ENCODE data around the gene PRDM5.
"Not testable (repeated sequence)": the region's sequence is repeated elsewhere in the genome, so short reads cannot be mapped to it uniquely, and the experiment has no call there.

Gene PRDM5

DNA sequence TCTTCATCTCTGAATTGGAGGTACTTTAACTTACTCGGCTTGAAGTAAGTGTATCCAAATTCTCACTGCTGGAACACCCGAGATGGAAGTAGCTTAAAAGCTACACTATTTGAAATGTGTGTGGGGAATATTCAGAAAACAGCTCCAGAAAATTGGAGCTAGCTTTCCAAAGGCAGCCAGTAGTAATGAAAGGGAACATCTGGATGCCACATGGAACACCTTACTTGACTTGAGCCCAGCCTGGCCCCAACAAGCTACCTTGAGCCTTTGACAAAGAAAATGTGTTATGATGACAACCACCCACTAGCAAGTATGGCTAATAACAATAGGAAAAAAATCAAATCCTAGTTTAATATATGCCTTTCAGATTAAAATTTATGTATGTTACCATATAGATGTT lies 161.5 kb downstream of the PRDM5 start:
- Histone ChIP-seq H3K4me1 (ENCODE audit: control insufficient read depth, insufficient read depth, low read length) (peaks cover 6% of the 10 kb centered on the region), H3K9ac (ENCODE audit: low read length in 2 of 2) (no peak overlapping the region), H3K4me3 (ENCODE audit: low read length in 2 of 2) (no peak overlapping the region), H3K27ac (ENCODE audit: low read length) (no peak overlapping the region), H3K27me3 (ENCODE audit: control insufficient read depth in 1 of 2, insufficient read depth in 2 of 2, low read length in 2 of 2) (no peaks in the 10 kb centered on the region), H3K9me3 (ENCODE audit: control insufficient read depth in 2 of 2, low read length in 2 of 2) (no peaks in the 10 kb centered on the region), H3K36me3 (ENCODE audit: control insufficient read depth in 2 of 2, insufficient read depth in 2 of 2, low read length in 2 of 2) (no peaks in the 10 kb centered on the region)

DNA sequence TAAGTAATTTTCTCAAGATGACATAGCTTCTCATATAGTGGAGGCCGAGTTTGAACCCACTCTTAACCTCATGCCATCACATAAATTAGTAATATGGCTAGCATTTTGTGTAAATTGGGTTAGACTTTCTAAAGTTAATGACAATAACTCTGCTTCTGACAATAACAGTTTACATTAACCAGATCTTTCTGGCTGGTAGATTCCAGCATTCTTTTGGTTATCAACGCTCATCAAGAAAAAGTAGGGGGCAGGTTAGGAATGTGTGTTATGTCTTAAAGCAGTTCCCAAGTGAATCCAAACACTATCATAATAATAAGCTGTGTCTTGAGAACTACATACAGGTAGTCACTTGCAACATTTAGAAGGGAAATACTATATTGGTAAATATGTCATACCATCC lies 162.5 kb downstream of the PRDM5 start:
- Histone ChIP-seq H3K4me3 (ENCODE audit: low read length in 2 of 2) (no peak overlapping the region), H3K27me3 (ENCODE audit: control insufficient read depth in 1 of 2, insufficient read depth in 2 of 2, low read length in 2 of 2) (no peaks in the 10 kb centered on the region), H3K9ac (ENCODE audit: low read length in 2 of 2) (no peak overlapping the region), H3K27ac (ENCODE audit: low read length) (no peak overlapping the region), H3K9me3 (ENCODE audit: control insufficient read depth in 2 of 2, low read length in 2 of 2) (no peaks in the 10 kb centered on the region), H3K36me3 (ENCODE audit: control insufficient read depth in 2 of 2, insufficient read depth in 2 of 2, low read length in 2 of 2) (no peaks in the 10 kb centered on the region), H3K4me1 (ENCODE audit: control insufficient read depth, insufficient read depth, low read length) (no peaks in the 10 kb centered on the region)

DNA sequence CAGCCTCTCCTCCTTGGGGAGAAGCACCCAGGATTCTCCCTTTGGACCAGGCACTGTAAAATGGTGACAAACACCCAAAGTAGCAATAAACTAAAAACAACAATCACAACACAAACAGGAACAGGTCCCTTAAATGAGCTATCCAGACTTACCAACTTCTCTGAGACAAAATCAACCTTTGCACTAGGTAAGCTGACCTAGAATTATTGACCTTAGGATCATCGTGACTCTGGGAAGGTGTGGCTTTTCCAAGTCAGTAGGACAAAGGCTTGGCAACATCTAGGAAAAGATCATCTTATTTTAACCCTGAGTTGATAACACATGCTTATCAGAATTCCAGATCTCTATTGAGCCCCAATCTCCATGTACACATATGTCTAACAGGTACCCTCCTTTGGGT lies 166.7 kb downstream of the PRDM5 start:
- H3K4me1 ChIP-seq (ENCODE audit: control insufficient read depth, insufficient read depth, low read length), result no peaks in the 10 kb centered on the region
- H3K27ac ChIP-seq (ENCODE audit: low read length), result no peak overlapping the region
- H3K36me3 ChIP-seq (ENCODE audit: control insufficient read depth in 2 of 2, insufficient read depth in 2 of 2, low read length in 2 of 2), result peaks cover 0 to 4% of the 10 kb centered on the region in 2 donors
- no peak overlapping the region for H3K9ac ChIP-seq (ENCODE audit: low read length in 2 of 2)
- H3K27me3 ChIP-seq (ENCODE audit: control insufficient read depth in 1 of 2, insufficient read depth in 2 of 2, low read length in 2 of 2), result no peaks in the 10 kb centered on the region
- no peak overlapping the region for H3K4me3 ChIP-seq (ENCODE audit: low read length in 2 of 2)
- no peaks in the 10 kb centered on the region for H3K9me3 ChIP-seq (ENCODE audit: control insufficient read depth in 2 of 2, low read length in 2 of 2)

DNA sequence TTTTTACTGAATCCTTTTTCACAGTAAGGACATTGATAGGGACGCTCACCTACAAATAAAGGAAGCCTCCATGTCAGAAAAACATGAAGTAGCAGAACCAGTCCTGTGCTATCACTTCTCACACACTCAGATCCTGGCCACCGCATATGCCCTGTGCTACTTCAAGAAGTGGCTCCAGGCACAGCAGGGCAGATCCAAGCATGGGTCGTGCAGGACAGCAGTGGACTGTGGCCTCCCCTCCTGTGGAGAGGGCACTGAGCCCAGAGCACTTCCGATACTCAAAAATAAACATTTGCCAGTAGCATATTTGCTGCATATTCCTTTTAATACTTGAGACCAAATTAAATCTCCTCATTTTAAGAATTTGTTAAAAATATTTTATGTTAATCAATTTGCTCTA lies 167.9 kb downstream of the PRDM5 start:
- Histone ChIP-seq H3K27ac (ENCODE audit: low read length) (no peak overlapping the region), H3K4me3 (ENCODE audit: low read length in 2 of 2) (no peak overlapping the region), H3K36me3 (ENCODE audit: control insufficient read depth in 2 of 2, insufficient read depth in 2 of 2, low read length in 2 of 2) (peaks cover 2 to 8% of the 10 kb centered on the region in 2 donors), H3K27me3 (ENCODE audit: control insufficient read depth in 1 of 2, insufficient read depth in 2 of 2, low read length in 2 of 2) (no peaks in the 10 kb centered on the region), H3K9ac (ENCODE audit: low read length in 2 of 2) (no peak overlapping the region), H3K9me3 (ENCODE audit: control insufficient read depth in 2 of 2, low read length in 2 of 2) (peaks cover 0 to 5% of the 10 kb centered on the region in 2 donors), H3K4me1 (ENCODE audit: control insufficient read depth, insufficient read depth, low read length) (no peaks in the 10 kb centered on the region)

DNA sequence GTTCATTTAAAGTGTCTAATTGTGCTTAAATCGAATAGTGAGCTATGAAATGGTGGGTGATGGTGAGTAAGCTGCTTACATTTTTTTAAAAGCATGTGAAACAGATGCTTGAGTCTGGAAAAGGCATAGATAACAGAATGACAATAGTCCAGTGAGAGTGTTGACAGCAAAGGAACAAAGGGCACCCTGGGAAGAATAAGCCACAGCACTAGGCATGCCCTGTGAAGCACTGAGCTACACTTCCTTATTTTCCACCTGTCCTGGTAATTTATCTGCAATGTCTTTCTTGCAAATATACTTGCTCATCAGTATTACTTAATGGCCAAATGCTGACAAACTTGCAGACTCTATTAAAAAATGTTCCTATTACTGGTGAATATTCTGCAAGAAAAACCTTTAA lies 168.7 kb downstream of the PRDM5 start:
- Histone ChIP-seq H3K4me1 (ENCODE audit: control insufficient read depth, insufficient read depth, low read length) (no peaks in the 10 kb centered on the region), H3K27ac (ENCODE audit: low read length) (no peak overlapping the region), H3K36me3 (ENCODE audit: control insufficient read depth in 2 of 2, insufficient read depth in 2 of 2, low read length in 2 of 2) (peaks cover 6 to 8% of the 10 kb centered on the region in 2 donors), H3K9me3 (ENCODE audit: control insufficient read depth in 2 of 2, low read length in 2 of 2) (peaks cover 0 to 5% of the 10 kb centered on the region in 2 donors), H3K27me3 (ENCODE audit: control insufficient read depth in 1 of 2, insufficient read depth in 2 of 2, low read length in 2 of 2) (no peaks in the 10 kb centered on the region), H3K9ac (ENCODE audit: low read length in 2 of 2) (no peak overlapping the region), H3K4me3 (ENCODE audit: low read length in 2 of 2) (no peak overlapping the region)

DNA sequence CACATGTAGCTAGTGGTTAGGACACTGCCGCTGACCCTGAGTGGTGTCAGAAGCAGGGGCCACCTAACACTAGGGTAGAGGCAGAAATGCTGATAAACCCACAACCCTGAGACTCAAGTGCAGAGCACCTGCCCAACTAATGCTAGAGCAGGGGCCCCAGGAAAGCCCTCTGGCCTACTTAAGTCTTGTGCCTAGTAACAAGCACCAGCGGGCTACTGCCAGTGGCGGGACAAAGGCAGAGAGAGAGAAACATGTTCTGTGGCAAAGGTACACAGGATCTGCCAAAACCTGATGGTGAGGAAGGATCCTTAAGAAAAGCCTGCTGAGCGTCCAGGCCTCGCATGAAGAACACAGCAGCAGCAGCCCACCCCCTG lies 172.4 kb downstream of the PRDM5 start:
- peaks cover 6 to 8% of the 10 kb centered on the region in 2 donors for H3K36me3 ChIP-seq (ENCODE audit: control insufficient read depth in 2 of 2, insufficient read depth in 2 of 2, low read length in 2 of 2)
- H3K27ac ChIP-seq (ENCODE audit: low read length), result no peak overlapping the region
- H3K4me3 ChIP-seq (ENCODE audit: low read length in 2 of 2), result no peak overlapping the region
- H3K27me3 ChIP-seq (ENCODE audit: control insufficient read depth in 1 of 2, insufficient read depth in 2 of 2, low read length in 2 of 2), result no peaks in the 10 kb centered on the region
- peaks cover 0 to 5% of the 10 kb centered on the region in 2 donors for H3K9me3 ChIP-seq (ENCODE audit: control insufficient read depth in 2 of 2, low read length in 2 of 2)
- no peaks in the 10 kb centered on the region for H3K4me1 ChIP-seq (ENCODE audit: control insufficient read depth, insufficient read depth, low read length)
- no peak overlapping the region for H3K9ac ChIP-seq (ENCODE audit: low read length in 2 of 2)

DNA sequence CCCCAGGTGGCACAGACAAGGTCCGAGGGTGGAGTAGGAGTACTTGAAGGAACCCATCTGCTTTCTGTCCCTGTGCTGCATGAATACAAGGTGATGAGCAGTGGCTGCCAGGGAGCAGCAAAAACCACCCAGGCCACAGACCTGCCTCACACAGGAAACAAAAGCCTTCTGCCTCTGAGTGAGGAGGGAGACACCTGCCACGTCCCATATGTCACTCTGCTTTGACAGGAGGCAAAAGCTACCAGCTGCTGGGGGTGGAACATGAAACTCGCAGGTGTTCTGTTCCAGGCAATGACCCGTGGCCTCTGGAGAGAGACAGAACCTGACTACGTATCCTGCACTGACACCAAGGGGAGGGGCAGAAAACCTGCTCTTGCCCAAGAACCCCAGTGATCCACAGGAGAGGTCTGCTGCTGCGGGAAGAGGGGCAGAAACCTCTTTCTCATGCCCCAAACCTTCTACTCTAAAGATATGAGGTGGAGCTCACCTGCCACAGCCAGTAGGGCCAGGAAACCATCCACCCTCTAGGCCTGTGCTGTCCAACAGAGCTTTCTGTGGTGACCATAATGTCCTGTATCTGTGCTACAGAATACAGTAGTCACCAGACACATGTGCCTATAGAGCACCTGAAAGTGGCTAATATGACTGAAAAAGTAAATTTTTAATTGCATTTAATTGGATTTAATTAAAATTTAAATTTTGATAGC lies 172.9 kb downstream of the PRDM5 start:
- no peak overlapping the region for H3K4me3 ChIP-seq (ENCODE audit: low read length in 2 of 2)
- no peak overlapping the region for H3K27ac ChIP-seq (ENCODE audit: low read length)
- H3K36me3 ChIP-seq (ENCODE audit: control insufficient read depth in 2 of 2, insufficient read depth in 2 of 2, low read length in 2 of 2), result peaks cover 6 to 8% of the 10 kb centered on the region in 2 donors
- H3K27me3 ChIP-seq (ENCODE audit: control insufficient read depth in 1 of 2, insufficient read depth in 2 of 2, low read length in 2 of 2), result no peaks in the 10 kb centered on the region
- H3K9ac ChIP-seq (ENCODE audit: low read length in 2 of 2), result no peak overlapping the region
- no peaks in the 10 kb centered on the region for H3K4me1 ChIP-seq (ENCODE audit: control insufficient read depth, insufficient read depth, low read length)
- peaks cover 0 to 5% of the 10 kb centered on the region in 2 donors for H3K9me3 ChIP-seq (ENCODE audit: control insufficient read depth in 2 of 2, low read length in 2 of 2)

DNA sequence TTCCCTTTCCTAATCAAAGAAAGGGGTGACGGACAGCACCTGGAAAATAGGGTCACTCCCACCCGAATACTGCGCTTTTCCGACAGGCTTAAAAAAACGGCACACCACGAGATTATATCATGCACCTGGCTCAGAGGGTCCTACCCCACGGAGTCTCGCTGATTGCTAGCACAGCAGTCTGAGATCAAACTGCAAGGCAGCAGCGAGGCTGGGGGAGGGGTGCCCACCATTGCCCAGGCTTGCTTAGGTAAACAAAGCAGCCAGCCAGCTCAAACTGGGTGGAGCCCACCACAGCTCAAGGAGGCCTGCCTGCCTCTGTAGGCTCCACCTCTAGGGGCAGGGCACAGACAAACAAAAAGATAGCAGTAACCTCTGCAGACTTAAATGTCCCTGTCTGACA lies 180.9 kb downstream of the PRDM5 start:
- not testable (repeated sequence) for H3K27me3 ChIP-seq (ENCODE audit: control insufficient read depth in 1 of 2, insufficient read depth in 2 of 2, low read length in 2 of 2); H3K27ac ChIP-seq (ENCODE audit: low read length); H3K36me3 ChIP-seq (ENCODE audit: control insufficient read depth in 2 of 2, insufficient read depth in 2 of 2, low read length in 2 of 2); H3K4me1 ChIP-seq (ENCODE audit: control insufficient read depth, insufficient read depth, low read length); H3K9ac ChIP-seq (ENCODE audit: low read length in 2 of 2); H3K4me3 ChIP-seq (ENCODE audit: low read length in 2 of 2); H3K9me3 ChIP-seq (ENCODE audit: control insufficient read depth in 2 of 2, low read length in 2 of 2)

DNA sequence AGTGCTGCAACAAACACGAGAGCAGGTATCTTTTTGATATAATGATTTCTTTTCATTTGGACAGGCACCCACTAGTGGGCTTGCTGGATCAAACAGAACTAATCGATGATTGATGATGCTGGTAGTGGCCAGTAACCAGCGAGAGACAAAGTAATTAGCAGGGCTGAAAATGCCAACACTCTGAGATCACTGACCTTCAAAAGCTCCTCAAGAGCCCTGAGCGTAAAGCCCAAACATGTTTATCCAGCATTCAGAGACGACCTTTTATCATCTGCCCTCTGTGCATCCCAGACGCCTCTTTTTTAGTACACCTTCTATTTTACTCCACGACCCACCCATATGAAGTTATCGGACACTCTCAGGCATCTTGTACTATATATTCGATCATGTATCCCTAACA lies 186.2 kb downstream of the PRDM5 start:
- no peaks in the 10 kb centered on the region for H3K9me3 ChIP-seq (ENCODE audit: control insufficient read depth in 2 of 2, low read length in 2 of 2)
- no peak overlapping the region for H3K9ac ChIP-seq (ENCODE audit: low read length in 2 of 2)
- peaks cover 2 to 3% of the 10 kb centered on the region in 2 donors for H3K36me3 ChIP-seq (ENCODE audit: control insufficient read depth in 2 of 2, insufficient read depth in 2 of 2, low read length in 2 of 2)
- no peaks in the 10 kb centered on the region for H3K4me1 ChIP-seq (ENCODE audit: control insufficient read depth, insufficient read depth, low read length)
- no peak overlapping the region for H3K27ac ChIP-seq (ENCODE audit: low read length)
- H3K4me3 ChIP-seq (ENCODE audit: low read length in 2 of 2), result no peak overlapping the region
- H3K27me3 ChIP-seq (ENCODE audit: control insufficient read depth in 1 of 2, insufficient read depth in 2 of 2, low read length in 2 of 2), result no peaks in the 10 kb centered on the region

DNA sequence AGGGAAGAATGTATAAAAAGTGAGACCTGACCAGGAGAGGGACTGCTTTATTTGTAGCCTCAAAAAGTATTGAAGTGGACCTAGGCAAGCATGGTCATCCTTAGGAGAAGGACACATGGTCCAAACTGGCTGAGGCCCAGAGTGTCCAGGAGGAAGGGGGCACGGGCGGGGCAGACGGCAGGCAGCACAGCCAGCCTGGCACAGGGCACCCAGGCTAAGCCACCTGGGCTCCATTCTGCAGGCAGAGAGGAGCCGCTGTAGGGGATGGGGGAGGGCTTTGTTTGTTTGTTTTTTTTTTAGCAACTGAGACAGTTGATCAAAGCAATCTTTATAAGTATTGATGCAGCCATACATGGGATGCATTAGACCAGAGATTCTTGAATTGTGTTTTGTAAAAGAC lies 188.6 kb downstream of the PRDM5 start:
- Histone ChIP-seq H3K9me3 (ENCODE audit: control insufficient read depth in 2 of 2, low read length in 2 of 2) (no peaks in the 10 kb centered on the region), H3K27me3 (ENCODE audit: control insufficient read depth in 1 of 2, insufficient read depth in 2 of 2, low read length in 2 of 2) (no peaks in the 10 kb centered on the region), H3K36me3 (ENCODE audit: control insufficient read depth in 2 of 2, insufficient read depth in 2 of 2, low read length in 2 of 2) (peaks cover 0 to 2% of the 10 kb centered on the region in 2 donors), H3K27ac (ENCODE audit: low read length) (no peak overlapping the region), H3K4me1 (ENCODE audit: control insufficient read depth, insufficient read depth, low read length) (no peaks in the 10 kb centered on the region), H3K4me3 (ENCODE audit: low read length in 2 of 2) (no peak overlapping the region), H3K9ac (ENCODE audit: low read length in 2 of 2) (no peak overlapping the region)

DNA sequence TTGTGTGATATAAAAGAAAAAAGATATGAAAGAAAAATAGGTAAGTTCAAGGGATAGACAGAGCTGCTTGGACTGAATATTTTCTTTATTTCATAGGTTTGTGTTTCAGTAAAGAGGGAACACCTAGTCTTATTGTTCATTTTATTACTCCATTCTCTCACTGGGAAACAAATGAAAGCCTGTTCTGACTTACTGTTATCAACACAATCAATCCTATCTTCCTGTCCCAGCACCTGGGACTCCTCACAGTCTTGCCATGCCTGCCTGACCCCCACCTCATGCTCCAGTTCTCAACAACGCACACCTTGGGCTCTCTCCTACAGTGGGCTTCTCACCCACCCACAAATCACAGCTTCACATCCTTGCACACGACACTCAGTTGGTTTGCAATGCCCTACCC lies 189.5 kb downstream of the PRDM5 start:
- no peaks in the 10 kb centered on the region for H3K27me3 ChIP-seq (ENCODE audit: control insufficient read depth in 1 of 2, insufficient read depth in 2 of 2, low read length in 2 of 2)
- no peak overlapping the region for H3K4me3 ChIP-seq (ENCODE audit: low read length in 2 of 2)
- no peaks in the 10 kb centered on the region for H3K9me3 ChIP-seq (ENCODE audit: control insufficient read depth in 2 of 2, low read length in 2 of 2)
- peaks cover 0 to 2% of the 10 kb centered on the region in 2 donors for H3K36me3 ChIP-seq (ENCODE audit: control insufficient read depth in 2 of 2, insufficient read depth in 2 of 2, low read length in 2 of 2)
- no peak overlapping the region for H3K27ac ChIP-seq (ENCODE audit: low read length)
- no peaks in the 10 kb centered on the region for H3K4me1 ChIP-seq (ENCODE audit: control insufficient read depth, insufficient read depth, low read length)
- no peak overlapping the region for H3K9ac ChIP-seq (ENCODE audit: low read length in 2 of 2)

All from stomach smooth muscle (tissue), 2 donors.